ENCODE measurements around the gene TGM2. TPM values are rescaled to one million over a fixed set of nuclear protein-coding genes. Genes with fewer than 3 reads are reported as not detected.

TGM2 gene
- polyA plus RNA-seq, 6 donors from 2014 or later, result 0.21 to 0.29 TPM; not detected in 4

GRCh38 chr20:38081575-38081974, 83.5 kb downstream of the TGM2 start:
- Mint-ChIP-seq H3K4me1 (peaks cover 23 to 35% (median 27%) of the 10 kb centered on the region in 3 donors), H3K27me3 (no peaks in the 10 kb centered on the region), H3K36me3 (peaks cover 14 to 39% of the 10 kb centered on the region in 2 donors), H3K4me3 (no peak overlapping the region), H3K27ac (peak overlapping the region in 2 of 6 donors; percentile 19 to 44), H3K9me3 (no peaks in the 10 kb centered on the region)
- ATAC-seq (ENCODE audit: low read depth in 2 of 2) (no peak), DNase-seq (no peak)

DNA sequence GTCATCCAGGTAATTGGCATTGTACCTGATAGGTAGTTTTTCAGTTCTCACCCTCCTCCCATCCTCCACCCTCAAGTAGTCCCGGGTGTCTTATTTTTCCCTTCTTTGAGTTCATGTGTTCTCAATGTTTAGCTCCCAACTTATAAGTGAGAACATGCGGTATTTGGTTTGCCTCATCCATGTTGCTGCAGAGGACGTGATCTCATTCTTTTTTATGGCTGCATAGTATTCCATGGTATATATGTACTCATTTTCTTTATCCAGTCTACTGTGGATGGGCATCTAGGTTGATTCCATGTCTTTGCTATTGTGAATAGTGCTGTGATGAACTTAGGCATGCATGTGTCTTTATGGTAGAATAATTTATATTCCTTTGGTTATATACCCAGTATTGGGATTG, 85.7 kb downstream of the TGM2 start:
- no peak overlapping the region for H3K4me3 Mint-ChIP-seq
- ATAC-seq (ENCODE audit: low read depth in 2 of 2) (no peak), DNase-seq (no peak)
- no peaks in the 10 kb centered on the region for H3K9me3 Mint-ChIP-seq
- H3K4me1 Mint-ChIP-seq, result peaks cover 36 to 57% (median 45%) of the 10 kb centered on the region in 3 donors
- no peaks in the 10 kb centered on the region for H3K27me3 Mint-ChIP-seq
- H3K36me3 Mint-ChIP-seq, result peaks cover 6 to 28% of the 10 kb centered on the region in 2 donors
- H3K27ac Mint-ChIP-seq, result no peak overlapping the region

DNA sequence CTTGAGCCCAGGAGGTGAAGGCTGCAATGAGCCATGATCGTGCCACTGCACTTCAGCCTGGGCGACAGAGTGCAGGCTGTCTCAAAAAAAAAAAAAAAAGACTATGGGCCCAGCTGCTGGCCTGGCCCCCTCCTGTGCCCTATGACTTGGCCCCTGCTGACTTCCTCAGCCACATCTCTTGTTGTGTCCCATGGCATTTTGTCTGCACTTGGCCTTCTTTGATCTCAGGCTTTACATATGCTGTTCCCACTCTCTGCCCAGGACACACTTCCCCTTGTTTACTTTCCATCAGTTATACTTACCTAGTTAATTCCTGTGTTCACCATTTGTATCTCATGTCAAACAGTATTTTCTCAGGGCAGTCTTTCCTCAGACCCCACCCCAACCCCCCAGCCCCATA, 87.0 kb downstream of the TGM2 start:
- no peaks in the 10 kb centered on the region for H3K27me3 Mint-ChIP-seq
- H3K4me3 Mint-ChIP-seq, result no peak overlapping the region
- peak overlapping the region in 3 of 6 donors; percentile 27 to 81 (median 64) for H3K27ac Mint-ChIP-seq
- no peaks in the 10 kb centered on the region for H3K9me3 Mint-ChIP-seq
- DNase-seq, result no peak
- peaks cover 6 to 28% of the 10 kb centered on the region in 2 donors for H3K36me3 Mint-ChIP-seq
- ATAC-seq (ENCODE audit: low read depth in 2 of 2), result no peak
- H3K4me1 Mint-ChIP-seq, result peaks cover 41 to 69% (median 57%) of the 10 kb centered on the region in 3 donors

Other genes starting within 250 kb of the TGM2 start
- gene TTI1, start 131.8 kb downstream of the TGM2 start, polyA plus RNA-seq (ENCODE audit: low read depth in 6 of 6), result 10 to 100 TPM in 5 of 6 donors, 1 to 10 TPM in 1; 2.2 to 21.4 (median 16.9) TPM
- gene RPRD1B, start 131.5 kb downstream of the TGM2 start, polyA plus RNA-seq (ENCODE audit: low read depth in 6 of 6), result 1 to 10 TPM in 5 of 6 donors, not detected in 1; 2.8 to 4.4 (median 4.2) TPM
- gene KIAA1755, start 95.5 kb upstream of the TGM2 start, polyA plus RNA-seq (ENCODE audit: low read depth in 6 of 6), result not detected
- not detected for gene BPI, start 138.9 kb upstream of the TGM2 start, polyA plus RNA-seq (ENCODE audit: low read depth in 6 of 6)
- gene LBP, start 181.2 kb upstream of the TGM2 start, polyA plus RNA-seq (ENCODE audit: low read depth in 6 of 6), result not detected